Osteocyte (in vitro differentiated cells): Measurements from ENCODE around the gene ACADS. TPM values are rescaled to one million over a fixed set of nuclear protein-coding genes. Genes with fewer than 3 reads are reported as not detected.

Experiments
- DNase-seq: peaks from one replicate; pipeline ENCODE4 v3.0.0; 2021; ENCODE audit warnings: mixed read lengths; ENCODE audit not compliant: unreplicated experiment; ENCODE audit errors: extremely low spot score
- H3K27ac Mint-ChIP-seq: one replicate; pipeline ENCODE4 v1.8.0; 2021; ENCODE audit warnings: mild to moderate bottlenecking, mixed read lengths; ENCODE audit not compliant: unreplicated experiment
- H3K27me3 Mint-ChIP-seq: one replicate; pipeline ENCODE4 v1.8.0; 2021; ENCODE audit warnings: mixed read lengths; ENCODE audit not compliant: unreplicated experiment
- H3K36me3 Mint-ChIP-seq: one replicate; pipeline ENCODE4 v1.8.0; 2021; ENCODE audit warnings: mixed read lengths; ENCODE audit not compliant: unreplicated experiment
- H3K4me1 Mint-ChIP-seq: one replicate; pipeline ENCODE4 v1.8.0; 2021; ENCODE audit warnings: mixed read lengths; ENCODE audit not compliant: unreplicated experiment
- H3K4me3 Mint-ChIP-seq: one replicate; pipeline ENCODE4 v1.8.0; 2021; ENCODE audit warnings: mild to moderate bottlenecking, moderate library complexity, mixed read lengths; ENCODE audit not compliant: unreplicated experiment
- H3K9me3 Mint-ChIP-seq: one replicate; pipeline ENCODE4 v1.8.0; 2021; ENCODE audit warnings: mixed read lengths; ENCODE audit not compliant: unreplicated experiment
- total RNA-seq: library from RNA; stranded (reverse); gene quantifications from 2 replicates; pipeline ENCODE4 v1.2.1, GENCODE V29; 2021
- TF ChIP-seq, protein P1 (sequence below): fragments of 200-600 bp; sonication (generic); IDR thresholded peaks from 2 replicates; pipeline ENCODE4 v1.5.0; 2021; ENCODE audit warnings: antibody characterized with exemption, mild to moderate bottlenecking, moderate library complexity

Gene ACADS
- total RNA-seq, 1 donor from 2014 or later = 4.9 TPM

DNA sequence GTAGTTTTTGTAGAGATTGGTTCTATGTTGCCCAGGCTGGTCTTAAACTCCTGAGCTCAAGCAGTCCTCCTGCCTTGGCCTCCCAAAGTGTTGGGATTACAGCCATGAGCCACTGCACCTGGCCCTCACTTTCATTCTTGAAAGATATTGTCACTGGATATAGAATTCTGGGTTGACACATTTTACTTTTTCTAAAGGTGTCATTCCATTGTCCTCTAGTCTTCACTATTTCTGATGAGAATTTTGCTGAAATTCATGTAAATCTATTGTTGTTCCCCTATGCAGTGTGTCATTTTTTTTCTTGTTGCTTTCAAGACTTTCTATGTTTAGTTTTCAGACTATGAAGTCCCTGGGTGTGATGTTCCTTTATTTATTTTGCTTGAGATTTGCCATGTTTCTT, 29.2 kb downstream of the ACADS start:
- Mint-ChIP-seq H3K4me1 (peaks cover 3% of the 10 kb centered on the region), H3K4me3 (no peak overlapping the region), H3K27ac (no peak overlapping the region), H3K36me3 (no peaks in the 10 kb centered on the region), H3K9me3 (peaks cover 5% of the 10 kb centered on the region), H3K27me3 (no peaks in the 10 kb centered on the region)
- DNase-seq = no peak
- TF ChIP-seq, protein P1, sequence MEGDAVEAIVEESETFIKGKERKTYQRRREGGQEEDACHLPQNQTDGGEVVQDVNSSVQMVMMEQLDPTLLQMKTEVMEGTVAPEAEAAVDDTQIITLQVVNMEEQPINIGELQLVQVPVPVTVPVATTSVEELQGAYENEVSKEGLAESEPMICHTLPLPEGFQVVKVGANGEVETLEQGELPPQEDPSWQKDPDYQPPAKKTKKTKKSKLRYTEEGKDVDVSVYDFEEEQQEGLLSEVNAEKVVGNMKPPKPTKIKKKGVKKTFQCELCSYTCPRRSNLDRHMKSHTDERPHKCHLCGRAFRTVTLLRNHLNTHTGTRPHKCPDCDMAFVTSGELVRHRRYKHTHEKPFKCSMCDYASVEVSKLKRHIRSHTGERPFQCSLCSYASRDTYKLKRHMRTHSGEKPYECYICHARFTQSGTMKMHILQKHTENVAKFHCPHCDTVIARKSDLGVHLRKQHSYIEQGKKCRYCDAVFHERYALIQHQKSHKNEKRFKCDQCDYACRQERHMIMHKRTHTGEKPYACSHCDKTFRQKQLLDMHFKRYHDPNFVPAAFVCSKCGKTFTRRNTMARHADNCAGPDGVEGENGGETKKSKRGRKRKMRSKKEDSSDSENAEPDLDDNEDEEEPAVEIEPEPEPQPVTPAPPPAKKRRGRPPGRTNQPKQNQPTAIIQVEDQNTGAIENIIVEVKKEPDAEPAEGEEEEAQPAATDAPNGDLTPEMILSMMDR = no peak

DNA sequence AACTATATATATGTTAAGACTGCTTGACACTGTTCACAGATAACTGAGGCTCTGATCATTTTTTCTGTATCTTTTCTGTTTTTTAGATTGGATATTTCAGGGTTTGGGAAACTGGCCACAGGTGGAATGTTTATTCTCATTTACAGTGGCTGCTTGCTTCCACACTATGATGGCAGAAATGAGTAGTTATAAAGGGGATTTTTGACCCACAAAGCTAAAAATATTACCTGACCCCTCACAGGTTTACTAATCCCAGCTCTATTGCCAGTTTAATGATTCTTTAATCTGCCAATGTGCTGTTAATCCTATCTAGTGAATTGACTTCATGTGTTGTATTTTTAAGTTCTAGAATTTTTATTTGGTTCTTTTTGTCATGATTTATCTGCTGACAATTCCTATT, 29.6 kb downstream of the ACADS start:
- Mint-ChIP-seq H3K4me3 (no peak overlapping the region), H3K36me3 (peaks cover 2% of the 10 kb centered on the region), H3K27ac (no peak overlapping the region), H3K4me1 (peaks cover 3% of the 10 kb centered on the region), H3K9me3 (peaks cover 5% of the 10 kb centered on the region), H3K27me3 (no peaks in the 10 kb centered on the region)
- no peak for DNase-seq
- TF ChIP-seq, protein P1 = no peak

DNA sequence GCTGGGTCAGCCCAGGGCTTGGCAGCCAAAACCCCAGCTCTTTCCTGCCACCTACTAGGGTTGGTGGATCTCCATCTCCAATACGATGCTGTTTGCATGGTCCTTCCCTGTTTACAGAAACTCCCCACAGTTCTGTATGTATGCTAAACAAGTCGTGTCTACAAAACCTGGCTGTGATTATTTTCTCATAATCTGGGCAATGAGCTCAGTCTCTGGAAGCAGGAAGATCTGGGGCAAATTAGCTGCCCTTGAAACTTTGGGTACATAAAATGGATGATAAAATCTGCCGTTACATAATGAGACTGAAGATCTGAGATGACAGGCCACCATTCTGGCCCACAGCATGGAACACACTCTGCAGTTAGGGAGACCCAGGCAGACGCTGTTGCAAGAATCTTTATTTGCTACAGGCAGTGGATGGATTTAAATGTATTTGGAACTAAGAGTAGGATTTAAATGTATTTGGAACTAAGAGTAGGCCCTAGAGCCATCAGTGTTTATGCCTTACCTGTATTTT, 31.7 kb downstream of the ACADS start:
- peaks cover 5% of the 10 kb centered on the region for H3K9me3 Mint-ChIP-seq
- no peak overlapping the region for H3K27ac Mint-ChIP-seq
- H3K4me3 Mint-ChIP-seq = no peak overlapping the region
- H3K4me1 Mint-ChIP-seq = peaks cover 20% of the 10 kb centered on the region
- TF ChIP-seq, protein P1 = no peak
- peaks cover 9% of the 10 kb centered on the region for H3K36me3 Mint-ChIP-seq
- no peaks in the 10 kb centered on the region for H3K27me3 Mint-ChIP-seq
- no peak for DNase-seq

DNA sequence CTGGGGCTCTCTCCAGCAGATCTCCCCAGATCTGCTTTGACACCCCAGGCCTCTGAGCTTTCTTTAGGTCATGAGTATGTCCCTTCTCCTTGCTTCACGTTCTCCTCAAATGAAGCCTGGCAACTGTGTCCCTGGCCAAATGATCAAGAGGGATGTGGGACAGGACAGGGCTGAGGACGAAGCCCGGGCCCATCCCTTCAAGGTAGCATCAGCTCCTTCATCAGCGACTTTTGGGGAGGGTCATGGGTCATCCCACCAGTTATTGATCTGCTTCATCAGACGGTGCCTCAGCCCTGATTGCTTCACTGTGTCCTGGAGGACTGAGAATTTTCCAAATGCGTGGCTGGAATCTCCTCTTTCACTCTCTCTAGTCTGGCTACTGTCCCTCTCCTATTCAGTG, 32.3 kb downstream of the ACADS start:
- DNase-seq = no peak
- Mint-ChIP-seq H3K27ac (no peak overlapping the region), H3K9me3 (peaks cover 5% of the 10 kb centered on the region), H3K4me3 (no peak overlapping the region), H3K4me1 (peaks cover 25% of the 10 kb centered on the region), H3K27me3 (no peaks in the 10 kb centered on the region), H3K36me3 (peaks cover 11% of the 10 kb centered on the region)
- TF ChIP-seq, protein P1 = no peak

DNA sequence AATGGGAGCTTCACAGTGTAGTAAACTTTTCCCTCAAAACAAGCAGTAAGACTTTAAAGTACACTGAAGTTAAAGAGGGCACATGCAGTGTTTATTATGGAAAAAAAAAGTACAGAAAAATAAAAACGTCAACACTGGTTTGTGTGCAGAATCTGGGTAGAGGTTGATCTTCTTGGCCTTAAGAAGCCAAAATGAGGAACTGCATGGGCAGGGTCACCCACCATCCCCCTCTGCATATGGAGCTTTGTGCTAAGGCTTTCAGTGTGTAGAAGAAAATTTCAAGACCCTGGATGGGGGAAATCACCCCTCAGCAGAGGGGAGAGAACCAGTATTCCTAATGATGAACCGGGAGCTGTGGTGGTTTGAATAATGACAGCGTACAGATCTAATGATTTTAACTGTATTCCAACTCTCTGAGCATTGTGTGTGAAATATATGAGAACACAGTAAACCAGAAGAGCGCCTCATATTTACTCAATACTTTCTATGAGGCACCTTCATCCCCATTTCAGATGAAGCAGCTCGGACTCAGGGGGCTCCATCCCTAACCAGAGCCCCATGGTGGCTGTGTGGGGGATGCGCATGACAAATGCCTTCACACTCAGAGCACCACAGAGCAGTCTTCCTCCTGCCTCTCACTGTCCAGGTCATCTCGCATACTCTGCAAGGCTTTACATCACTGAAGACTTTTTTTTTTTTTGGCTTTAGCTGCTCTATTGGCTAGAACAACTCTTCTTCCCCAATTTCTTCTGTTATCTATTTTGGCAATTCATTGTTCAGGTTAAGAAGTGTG, 33.4 kb downstream of the ACADS start:
- no peak for DNase-seq
- Mint-ChIP-seq H3K27me3 (no peaks in the 10 kb centered on the region), H3K36me3 (peaks cover 16% of the 10 kb centered on the region), H3K9me3 (peaks cover 5% of the 10 kb centered on the region), H3K4me1 (peaks cover 26% of the 10 kb centered on the region), H3K27ac (no peak overlapping the region), H3K4me3 (no peak overlapping the region)
- TF ChIP-seq, protein P1 = no peak
